Heart left ventricle (tissue), 16 donors: ENCODE measurements around the gene LOXHD1. TPM values are rescaled to one million over a fixed set of nuclear protein-coding genes. Genes with fewer than 3 reads are reported as not detected.
A peak's percentile ranks its signal among the peaks of the same experiment; 100 is the strongest.

Experiments used
- ATAC-seq, 4 donors: fragments of 200-7000 bp; cut with Tn5 transposase; one replicate each; pipeline ENCODE4 v1.9.1; 2020 to 2022; ENCODE audit warnings: moderate library complexity in 4 of 4, mild to moderate bottlenecking in 3 of 4, moderate number of reproducible peaks in 1 of 4
- DNase-seq, 5 donors: peaks; one replicate each; pipeline ENCODE4 v3.0.0-alpha.2; 2020
- H3K27ac ChIP-seq, 12 donors: fragments of 200-600 bp; sonication (generic) in 4 of 12; one replicate each; pipeline versions ENCODE4 v1.5.0 to v1.8.0; 2016 to 2022; ENCODE audit warnings: mild to moderate bottlenecking in 2 of 12
- H3K27me3 ChIP-seq, 9 donors: fragments of 200-600 bp; sonication (generic) in 2 of 9; one replicate each; pipeline versions ENCODE4 v1.5.1 to v1.8.0; 2016 to 2022; ENCODE audit warnings: mild to moderate bottlenecking in 3 of 9
- H3K36me3 ChIP-seq, 9 donors: fragments of 200-600 bp; sonication (generic) in 2 of 9; one replicate each; pipeline versions ENCODE4 v1.5.0 to v1.8.0; 2018 to 2022; ENCODE audit warnings: mild to moderate bottlenecking in 2 of 9
- H3K4me1 ChIP-seq, 12 donors: fragments of 200-600 bp; sonication (generic) in 4 of 12; one replicate each; pipeline versions ENCODE4 v1.5.0 to v1.8.0; 2016 to 2022; ENCODE audit warnings: mild to moderate bottlenecking in 3 of 12
- H3K4me3 ChIP-seq, 12 donors: fragments of 200-600 bp; sonication (generic) in 4 of 12; one replicate each; pipeline versions ENCODE4 v1.5.0 to v1.8.0; 2017 to 2022; ENCODE audit warnings: mild to moderate bottlenecking in 9 of 12, moderate library complexity in 4 of 12
- H3K9me3 ChIP-seq, 12 donors: fragments of 200-600 bp; sonication (generic) in 4 of 12; one replicate each; pipeline versions ENCODE4 v1.5.0 to v1.8.0; 2016 to 2022; ENCODE audit warnings: mild to moderate bottlenecking in 1 of 12
- CTCF ChIP-seq, 12 donors: fragments of 200-600 bp; sonication (generic) in 4 of 12; IDR thresholded peaks; one replicate each; pipeline versions ENCODE4 v1.5.0 to v1.8.0; 2018 to 2022; ENCODE audit warnings: antibody characterized with exemption in 12 of 12, mild to moderate bottlenecking in 5 of 12
- POLR2A ChIP-seq, 2 donors: fragments of 450-650 bp; IDR thresholded peaks; one replicate each; pipeline ENCODE4 v1.6.1; 2017; ENCODE audit warnings: antibody characterized with exemption in 2 of 2, mild to moderate bottlenecking in 2 of 2, moderate library complexity in 2 of 2
- WGBS, 4 donors: extraction: QIAGEN DNeasy Blood & Tissue Kit in 2 of 4; methylation state at CpG; one replicate each; pipeline versions ENCODE4 v1.1.5 to v1.1.7; 2013 to 2018; 5-methylcytosine and 5-hydroxymethylcytosine counted together
- intact Hi-C, 10 donors: fragments of 100-400 bp; cut with DNase I; formaldehyde crosslinking; loops; one replicate each; pipeline versions ENCODE4 v1.11.1 to v1.14.2; 2022
- polyA plus RNA-seq, 2 donors: library from polyadenylated mRNA; stranded (reverse); fragments of 200-250 nt; gene quantifications; one replicate each; pipeline ENCODE4 v1.2.3, GENCODE V29; 2013
- total RNA-seq, 9 donors: library from RNA; depleted of rRNA in 2 of 9; stranded (reverse); fragments of >200 nt in 2 of 9; fragmentation: NEBNext Ultra II Directional in 3 of 9; extraction: Animal tissue kit (Norgen Biotek cat#: 25700) in 3 of 9; gene quantifications; one replicate each; pipeline versions ENCODE4 v1.1.0 to v1.2.4, GENCODE V29; 2016 to 2023
- donor health status: ischemic (EF 13 %, LVEDD 7.1; RV severe dilation, severe dysfunction).
- donor health status: healthy with polysubstance abuse.
- donor health status: DM: no; HTN: yes; CAD: no.
- donor health status: DM: no; HTN: no; CAD: no.
- donor health status: ischemic (EF 25% LVEDD 6.9; RV normal size, moderate dysfunction).
- donor health status: ischemic (EF 25% LVEDD 5.7; RV mildly dilated, moderate dysfunction).
- donor health status: healthy.
- donor health status: DM: yes; HTN: yes; CAD: no.
- donor health status: ischemic (EF 35%, LVEDD 5.7; RV mildly dilated, moderate dysfunction).
- donor health status: nonischemic (EF 11% LVEDD 7.7; RV severe dilation, severe dysfunction).
- donor health status: DM: yes; HTN: yes; CAD: no.
- donor health status: PGD.
- donor health status: ischemic (EF 29% LVEDD 5.4; RV normal size, mild dysfunction).
- donor health status: nonischemic (EF 23%, LVEDD 6.1; RV moderate dilation, normal function).

The LOXHD1 gene
- total and polyA plus RNA-seq, 11 donors = 0.19 to 1.9 (median 0.54) TPM

GRCh38 chr18:46696268-46696667, 39.2 kb upstream of the LOXHD1 start:
- H3K4me1 ChIP-seq = peaks cover 0 to 10% (median 0%) of the 10 kb centered on the region in 12 donors
- no peaks in the 10 kb centered on the region for H3K9me3 ChIP-seq
- ATAC-seq (peak; percentile 80 to 93 (median 88)), DNase-seq (peak in 4 of 5 donors; percentile 57 to 76 (median 68))
- intact Hi-C loops = loop anchor here in 2 of 10 donors (10.0 kb wide), 2 partner anchors 59 to 219 kb away; partner anchors contain the start of genes KATNAL2 (in 1 of the 2), PIAS2 (in 1 of the 2) and ST8SIA5 (in 1 of the 2)
- 40 to 43% (median 41%) methylated on average over 3 of the region's 3 CpGs for WGBS, 4 donors
- H3K36me3 ChIP-seq = no peaks in the 10 kb centered on the region
- TF ChIP-seq POLR2A (IDR thresholded peaks at IDR 0.05) (no peak), CTCF (IDR thresholded peaks at IDR 0.05) (no peak)
- H3K27ac ChIP-seq = peak overlapping the region in 8 of 12 donors; percentile 29 to 72 (median 43)
- no peaks in the 10 kb centered on the region for H3K27me3 ChIP-seq
- no peak overlapping the region for H3K4me3 ChIP-seq

GRCh38 chr18:46693996-46694395, 37.0 kb upstream of the LOXHD1 start:
- peaks cover 0 to 14% (median 0%) of the 10 kb centered on the region in 12 donors for H3K4me1 ChIP-seq
- H3K4me3 ChIP-seq = no peak overlapping the region
- no peaks in the 10 kb centered on the region for H3K36me3 ChIP-seq
- no peaks in the 10 kb centered on the region for H3K9me3 ChIP-seq
- peak overlapping the region in 1 of 12 donors; percentile 27 for H3K27ac ChIP-seq
- no peak for DNase-seq
- intact Hi-C loops = loop anchor here in 2 of 10 donors (10.0 kb wide), 2 partner anchors 61 to 221 kb away; partner anchors contain the start of genes KATNAL2 (in 1 of the 2), PIAS2 (in 1 of the 2) and ST8SIA5 (in 1 of the 2)
- no peaks in the 10 kb centered on the region for H3K27me3 ChIP-seq
- no peak for ATAC-seq
- 65 to 79% (median 73%) methylated on average over 2 of the region's 2 CpGs for WGBS, 4 donors
- no peak for TF ChIP-seq CTCF (IDR thresholded peaks at IDR 0.05)
- no peak for TF ChIP-seq POLR2A (IDR thresholded peaks at IDR 0.05)

DNA sequence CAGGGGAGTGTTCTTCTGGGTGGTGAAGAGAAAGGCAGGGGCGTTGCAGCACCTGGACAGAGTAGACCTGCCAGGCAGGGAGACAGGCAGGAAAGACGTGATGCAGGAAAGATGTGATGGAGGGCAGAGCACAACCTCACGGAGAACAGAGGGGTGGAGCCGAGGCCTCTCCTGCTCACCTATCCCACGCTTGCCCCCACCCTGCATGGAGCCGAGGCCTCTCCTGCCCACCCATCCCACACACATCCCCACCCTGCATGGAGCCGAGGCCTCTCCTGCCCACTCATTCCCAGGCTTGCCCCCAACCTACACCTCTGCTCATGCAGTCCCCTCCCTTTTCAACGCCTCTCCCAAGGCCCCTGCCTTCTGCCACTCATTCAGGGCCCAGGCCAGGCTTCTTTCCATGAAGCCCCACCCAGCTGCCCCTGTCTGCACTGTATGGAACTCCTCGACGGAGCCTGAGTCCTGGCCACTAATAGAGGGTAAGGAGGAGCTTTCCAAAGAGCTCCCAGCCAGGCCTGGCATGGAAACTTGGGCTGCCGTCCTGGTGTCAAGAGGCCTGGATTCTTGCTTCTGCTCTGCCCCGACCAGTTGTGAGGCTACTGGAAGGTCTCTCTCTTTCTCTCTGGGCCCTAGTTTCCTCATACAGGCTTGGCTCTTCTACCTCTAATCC, 32.0 kb upstream of the LOXHD1 start:
- peak in 1 of 12 donors; percentile 3 for TF ChIP-seq CTCF (IDR thresholded peaks at IDR 0.05)
- no peak for TF ChIP-seq POLR2A (IDR thresholded peaks at IDR 0.05)
- Histone ChIP-seq H3K4me3 (no peak overlapping the region), H3K27ac (peak overlapping the region in 1 of 12 donors; percentile 34), H3K27me3 (no peaks in the 10 kb centered on the region), H3K4me1 (peaks cover 0 to 4% (median 0%) of the 10 kb centered on the region in 12 donors), H3K9me3 (no peaks in the 10 kb centered on the region), H3K36me3 (no peaks in the 10 kb centered on the region)
- peak in 3 of 4 donors; percentile 73 to 76 (median 75) for ATAC-seq
- peak in 2 of 5 donors; percentile 39 to 54 for DNase-seq
- 67 to 73% (median 68%) methylated on average over 12 of the region's 12 CpGs for whole genome bisulfite sequencing, 4 donors
- intact Hi-C loops = loop anchor here in 1 of 10 donors (10.0 kb wide), 1 partner anchor 136 kb away; no protein-coding TSS in a partner anchor

DNA sequence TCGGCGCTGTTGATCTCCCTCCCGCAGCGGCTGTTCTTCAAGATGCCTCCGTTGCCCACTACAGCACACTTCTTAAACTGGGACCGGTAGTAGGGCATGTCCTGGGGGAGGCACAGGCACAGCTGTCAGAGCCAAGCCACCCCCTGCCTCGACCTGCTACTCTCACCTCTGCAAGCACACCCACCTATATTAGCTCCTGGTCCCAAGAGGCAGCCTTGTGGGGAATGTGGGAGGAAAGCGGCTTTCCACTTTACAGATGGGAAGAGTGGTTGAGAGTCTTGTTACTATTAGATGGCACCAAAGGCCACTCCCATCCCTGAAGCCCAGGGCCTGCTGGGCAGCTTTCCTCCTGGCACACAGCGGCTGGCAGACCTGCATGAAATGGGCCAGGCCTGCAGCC, 29.2 kb upstream of the LOXHD1 start:
- H3K4me1 ChIP-seq = peaks cover 0 to 4% (median 0%) of the 10 kb centered on the region in 12 donors
- H3K9me3 ChIP-seq = no peaks in the 10 kb centered on the region
- no peak overlapping the region for H3K27ac ChIP-seq
- DNase-seq = no peak
- intact Hi-C loops = loop anchor here in 1 of 10 donors (10.0 kb wide), 1 partner anchor 139 kb away; no protein-coding TSS in a partner anchor
- H3K4me3 ChIP-seq = no peak overlapping the region
- no peaks in the 10 kb centered on the region for H3K27me3 ChIP-seq
- ATAC-seq = no peak
- no peak for TF ChIP-seq POLR2A (IDR thresholded peaks at IDR 0.05)
- no peak for TF ChIP-seq CTCF (IDR thresholded peaks at IDR 0.05)
- H3K36me3 ChIP-seq = no peaks in the 10 kb centered on the region
- WGBS, 4 donors = 84 to 93% (median 89%) methylated on average over 9 of the region's 9 CpGs
